Stimulated activated CD4-positive, alpha-beta T cell treated with anti-CD3 and anti-CD28 coated beads, Interleukin-12 subunit alpha, Interleukin-12 subunit beta, amount 100 ng/mL, for 48 hours (primary cell): ENCODE data around the gene PTOV1.

Source experiments
- DNase-seq, 3 donors: peaks; one replicate each; pipeline ENCODE4 v3.0.0-alpha.2; 2020; ENCODE audit warnings: low read depth in 2 of 3, low spot score in 1 of 3

The PTOV1 gene

GRCh38 chr19:49858088-49858985 lies 7.4 kb downstream of the PTOV1 start:
- no peak for DNase-seq

- no peak for DNase-seq
Measured at GRCh38 chr19:49859682-49860335, 8.8 kb downstream of the PTOV1 start.

- DNase-seq, result no peak
Measured at GRCh38 chr19:49860336-49861102, 9.6 kb downstream of the PTOV1 start.

DNA sequence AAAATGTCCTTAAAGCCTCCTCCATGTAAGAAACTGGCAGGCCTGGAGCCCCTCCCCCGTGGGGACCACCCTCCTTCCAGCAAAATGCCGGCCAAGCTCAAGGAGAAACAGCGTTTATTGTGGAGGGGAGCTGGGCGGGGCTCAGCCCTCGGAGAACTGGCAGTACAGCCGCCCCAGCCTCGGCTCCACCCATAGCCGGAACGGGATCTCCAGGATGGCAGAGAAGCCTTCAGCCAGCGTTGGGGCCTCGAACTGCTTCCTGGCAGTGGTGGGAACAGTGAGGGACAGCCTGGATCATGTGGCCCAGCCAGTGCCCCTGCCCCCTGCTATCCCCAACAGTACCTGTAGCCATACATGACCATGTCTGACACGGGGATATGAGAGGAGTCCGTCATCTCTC lies 10.1 kb downstream of the PTOV1 start:
- DNase-seq, result no peak

DNA sequence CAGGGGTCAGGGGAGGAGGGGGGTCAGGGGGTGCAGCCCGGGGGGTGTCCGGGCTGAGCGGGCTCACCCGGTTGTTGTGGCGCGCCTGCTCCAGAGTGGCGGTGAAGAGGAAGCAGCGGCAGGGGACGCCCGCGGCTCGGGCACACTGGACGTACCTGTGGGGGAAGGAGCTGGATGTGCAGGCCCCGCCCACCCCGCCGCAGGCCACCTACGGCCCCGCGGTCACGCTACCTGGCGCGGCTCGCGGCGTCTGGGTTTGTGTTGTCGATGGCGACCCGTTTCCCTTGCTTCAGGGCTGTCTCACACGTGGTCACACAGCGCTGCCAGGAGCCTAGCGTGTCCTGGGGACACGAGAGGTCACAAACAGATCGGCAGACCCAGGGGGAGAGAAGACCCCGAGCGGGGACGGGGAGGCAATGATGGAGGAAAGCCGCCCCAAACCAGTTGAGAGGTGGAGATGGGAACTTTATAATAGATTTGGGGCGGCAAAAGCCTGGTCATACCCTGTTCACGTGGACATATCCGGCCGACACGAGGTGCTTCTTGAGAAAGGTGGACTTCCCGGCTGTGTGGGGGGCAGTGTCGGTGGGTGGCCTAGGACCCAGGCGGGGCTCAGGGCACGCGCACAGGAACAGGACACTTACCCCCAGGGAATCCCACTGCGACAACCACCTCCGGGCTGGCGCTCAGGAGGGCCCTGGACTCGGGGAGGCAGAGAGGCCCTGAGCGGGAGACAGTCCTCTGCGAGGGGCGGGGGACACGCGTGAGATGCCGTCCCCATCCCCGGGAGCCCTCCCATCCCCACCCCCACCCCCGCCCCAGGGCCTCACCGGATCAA lies 10.8 kb downstream of the PTOV1 start:
- no peak for DNase-seq

GRCh38 chr19:49862391-49863253 lies 11.7 kb downstream of the PTOV1 start:
- no peak for DNase-seq

DNA sequence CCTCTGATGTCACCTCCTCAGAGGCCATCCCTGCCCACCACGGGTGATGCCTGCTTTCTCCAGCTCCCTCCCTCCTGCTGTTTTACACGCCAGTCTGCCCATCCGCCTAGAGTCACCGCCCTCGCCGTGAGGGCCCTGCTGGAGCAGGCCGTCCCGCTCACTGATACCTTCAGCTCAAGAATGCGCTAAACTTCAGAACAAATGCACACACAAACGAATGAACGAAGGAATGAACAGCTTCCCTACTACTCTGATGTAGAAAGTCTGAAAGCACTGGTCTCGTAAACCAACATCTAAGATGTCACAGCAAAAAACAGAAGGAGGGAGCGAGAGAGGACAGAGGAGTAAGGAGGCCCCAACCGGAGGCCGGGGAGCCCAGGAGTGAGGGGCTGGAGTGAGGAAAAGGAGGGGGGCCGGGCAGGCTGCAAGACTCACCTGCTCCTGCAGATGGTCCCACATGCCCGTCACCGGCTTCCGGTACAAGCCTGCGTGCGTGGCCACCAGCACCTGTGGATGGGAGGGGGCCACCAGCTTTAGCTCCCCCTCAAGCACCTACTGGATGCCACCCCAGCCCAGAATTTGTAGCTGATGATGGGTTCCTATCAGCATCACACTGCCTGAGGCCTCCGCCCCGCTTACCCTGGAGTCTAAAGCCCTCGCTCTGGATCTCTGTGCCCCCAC lies 12.4 kb downstream of the PTOV1 start:
- DNase-seq, result no peak

- DNase-seq, result no peak
Measured at GRCh38 chr19:49863935-49864320, 13.0 kb downstream of the PTOV1 start.

- no peak for DNase-seq
Measured at GRCh38 chr19:49864890-49865289, 13.9 kb downstream of the PTOV1 start.

DNA sequence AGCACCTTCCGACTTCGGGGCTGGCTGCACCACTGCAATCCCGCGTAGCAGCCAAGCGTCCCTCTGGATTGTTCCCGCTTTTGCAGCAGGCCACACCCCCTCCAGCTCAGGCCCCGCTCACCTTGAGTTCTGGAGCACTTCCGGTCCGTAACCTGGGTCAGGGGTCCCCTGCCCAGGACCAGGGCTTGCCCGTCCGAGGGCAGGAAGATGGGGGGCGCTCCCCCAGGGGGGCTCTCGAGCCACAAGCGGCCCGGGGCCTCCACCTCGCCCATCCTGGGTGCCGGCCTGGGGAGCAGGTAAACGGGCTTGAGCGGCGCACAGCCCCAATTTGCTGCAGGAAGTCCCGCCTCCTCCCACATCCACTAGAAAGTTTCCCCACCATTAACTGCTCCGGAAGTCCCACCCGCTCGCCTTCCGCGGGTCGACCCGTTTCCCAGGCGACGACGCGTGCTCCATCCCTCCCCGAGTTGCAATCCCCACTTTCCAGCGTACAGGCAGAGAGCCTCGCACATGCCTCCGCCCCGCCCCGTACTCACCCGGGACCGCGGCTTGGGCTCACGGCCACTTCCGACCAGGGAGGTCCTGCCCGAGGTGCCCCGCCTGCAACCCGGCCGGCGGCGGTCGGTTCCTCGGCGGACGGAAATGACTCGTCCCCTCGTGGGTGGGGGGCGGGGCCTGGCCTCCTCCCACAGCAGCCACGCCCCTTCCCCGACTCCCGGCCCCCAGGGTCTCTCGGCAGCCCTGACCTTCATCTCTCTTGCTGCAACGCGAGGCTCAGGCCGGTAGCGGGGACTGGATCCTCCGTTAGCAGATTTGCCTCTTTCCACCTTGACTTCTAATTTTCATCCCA lies 16.2 kb downstream of the PTOV1 start, which contains the start of gene PNKP:
PNKP (minus strand) TSS at position 644 of the 850 bp plus-strand sequence; CDS start at position 272, 372 bp downstream.
- DNase-seq, result peak; percentile 77 to 88 (median 77)

GRCh38 chr19:49869009-49869483 lies 18.1 kb downstream of the PTOV1 start:
- no peak for DNase-seq

GRCh38 chr19:49869484-49870308 lies 18.7 kb downstream of the PTOV1 start:
- peak; percentile 85 to 91 (median 86) for DNase-seq

DNA sequence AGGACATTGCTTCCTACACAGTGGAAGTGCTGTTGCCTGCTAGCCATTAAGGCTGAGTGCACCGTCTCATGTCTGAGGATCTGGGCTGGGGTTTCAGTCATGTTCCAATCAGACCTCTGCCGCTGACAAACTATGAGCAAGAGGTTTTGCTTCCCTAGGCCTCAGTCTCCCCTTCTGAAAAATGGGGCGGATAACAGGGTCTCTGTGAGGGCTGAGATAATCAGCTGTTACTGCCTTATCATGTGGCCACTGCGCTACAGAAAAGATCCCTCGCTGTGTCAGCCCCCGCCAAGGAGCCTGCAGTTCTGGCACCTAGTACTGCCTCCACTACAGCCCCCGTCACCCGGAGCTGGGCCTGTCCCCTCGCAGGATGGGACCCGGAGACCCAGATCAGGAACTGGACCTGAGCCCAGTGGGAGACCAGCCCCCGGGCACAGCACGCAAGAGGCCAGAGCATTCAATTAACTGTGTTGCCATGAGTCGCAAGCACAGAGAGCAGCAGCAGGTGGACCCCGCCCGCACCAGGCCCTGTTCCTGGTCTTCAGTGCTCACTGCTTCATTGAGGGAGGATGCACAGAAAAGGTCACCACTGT lies 19.4 kb downstream of the PTOV1 start:
- no peak for DNase-seq

GRCh38 chr19:49871349-49871985 lies 20.5 kb downstream of the PTOV1 start:
- DNase-seq, result no peak

- no peak for DNase-seq
Measured at GRCh38 chr19:49872245-49873128, 21.5 kb downstream of the PTOV1 start.
